ENCODE measurements around the gene MSI2.

MSI2 gene

GRCh38 chr17:57572062-57572461 is 315.7 kb downstream of the MSI2 start:
- H3K4me1 Mint-ChIP-seq: peaks cover 5% of the 10 kb centered on the region
- no peaks in the 10 kb centered on the region for H3K27me3 Mint-ChIP-seq
- H3K27ac Mint-ChIP-seq: no peak overlapping the region
- no peak overlapping the region for H3K4me3 Mint-ChIP-seq
- H3K36me3 Mint-ChIP-seq: no peaks in the 10 kb centered on the region
- H3K9me3 Mint-ChIP-seq: no peaks in the 10 kb centered on the region
- ATAC-seq: no peak

- peaks cover 7% of the 10 kb centered on the region for H3K4me1 Mint-ChIP-seq
- no peak overlapping the region for H3K27ac Mint-ChIP-seq
- no peak overlapping the region for H3K4me3 Mint-ChIP-seq
- H3K9me3 Mint-ChIP-seq: no peaks in the 10 kb centered on the region
- ATAC-seq: no peak
- H3K27me3 Mint-ChIP-seq: no peaks in the 10 kb centered on the region
- H3K36me3 Mint-ChIP-seq: no peaks in the 10 kb centered on the region
Observed at GRCh38 chr17:57572600-57572999, 316.3 kb downstream of the MSI2 start.

DNA sequence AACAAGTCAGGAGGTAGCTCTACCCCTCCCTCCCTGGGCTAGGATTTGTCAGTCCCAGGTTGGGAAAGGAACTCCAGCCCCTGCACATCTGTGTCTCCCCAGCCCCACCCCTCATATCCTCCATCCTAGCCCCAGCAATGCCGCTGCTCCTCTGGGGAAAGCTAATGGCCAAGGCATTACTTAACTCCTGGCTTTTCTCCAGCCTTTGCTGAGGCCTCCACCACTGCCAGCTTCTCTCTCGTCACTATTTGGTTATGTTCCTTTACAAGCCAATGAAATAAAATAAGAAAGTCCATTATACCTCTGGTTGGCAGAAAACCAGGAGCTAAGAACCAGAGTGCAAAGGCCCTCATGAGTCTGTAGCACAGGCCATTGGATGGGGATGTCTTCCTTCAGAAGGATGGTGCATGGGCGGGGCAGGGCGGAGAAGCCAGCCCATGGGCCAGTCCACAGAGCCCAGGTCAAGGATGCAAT is 317.8 kb downstream of the MSI2 start:
- Mint-ChIP-seq H3K27ac (no peak overlapping the region), H3K27me3 (no peaks in the 10 kb centered on the region), H3K4me3 (no peak overlapping the region), H3K4me1 (peaks cover 20% of the 10 kb centered on the region), H3K36me3 (no peaks in the 10 kb centered on the region), H3K9me3 (no peaks in the 10 kb centered on the region)
- no peak for ATAC-seq

DNA sequence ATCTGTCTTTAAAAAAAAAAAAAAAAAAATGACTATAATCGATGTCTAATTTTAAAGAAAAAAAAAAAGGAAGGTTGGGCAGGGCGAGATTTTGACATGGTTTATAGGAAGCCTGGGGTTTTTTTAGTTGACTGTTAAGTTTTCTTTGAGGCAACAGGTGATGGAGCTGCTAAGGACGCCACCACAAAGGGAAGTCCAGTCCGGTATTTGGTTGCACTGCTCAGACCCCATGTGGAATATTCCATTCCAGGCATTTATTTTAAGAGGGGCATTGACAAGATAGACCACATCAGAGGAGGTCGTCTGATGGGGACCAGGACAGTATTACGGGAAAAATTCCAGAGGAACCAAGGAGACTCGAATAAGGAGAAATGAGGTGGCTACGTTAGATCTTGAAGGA is 320.4 kb downstream of the MSI2 start:
- Mint-ChIP-seq H3K4me3 (no peak overlapping the region), H3K4me1 (peaks cover 33% of the 10 kb centered on the region), H3K9me3 (no peaks in the 10 kb centered on the region), H3K36me3 (peaks cover 5% of the 10 kb centered on the region), H3K27me3 (no peaks in the 10 kb centered on the region), H3K27ac (no peak overlapping the region)
- no peak for ATAC-seq

DNA sequence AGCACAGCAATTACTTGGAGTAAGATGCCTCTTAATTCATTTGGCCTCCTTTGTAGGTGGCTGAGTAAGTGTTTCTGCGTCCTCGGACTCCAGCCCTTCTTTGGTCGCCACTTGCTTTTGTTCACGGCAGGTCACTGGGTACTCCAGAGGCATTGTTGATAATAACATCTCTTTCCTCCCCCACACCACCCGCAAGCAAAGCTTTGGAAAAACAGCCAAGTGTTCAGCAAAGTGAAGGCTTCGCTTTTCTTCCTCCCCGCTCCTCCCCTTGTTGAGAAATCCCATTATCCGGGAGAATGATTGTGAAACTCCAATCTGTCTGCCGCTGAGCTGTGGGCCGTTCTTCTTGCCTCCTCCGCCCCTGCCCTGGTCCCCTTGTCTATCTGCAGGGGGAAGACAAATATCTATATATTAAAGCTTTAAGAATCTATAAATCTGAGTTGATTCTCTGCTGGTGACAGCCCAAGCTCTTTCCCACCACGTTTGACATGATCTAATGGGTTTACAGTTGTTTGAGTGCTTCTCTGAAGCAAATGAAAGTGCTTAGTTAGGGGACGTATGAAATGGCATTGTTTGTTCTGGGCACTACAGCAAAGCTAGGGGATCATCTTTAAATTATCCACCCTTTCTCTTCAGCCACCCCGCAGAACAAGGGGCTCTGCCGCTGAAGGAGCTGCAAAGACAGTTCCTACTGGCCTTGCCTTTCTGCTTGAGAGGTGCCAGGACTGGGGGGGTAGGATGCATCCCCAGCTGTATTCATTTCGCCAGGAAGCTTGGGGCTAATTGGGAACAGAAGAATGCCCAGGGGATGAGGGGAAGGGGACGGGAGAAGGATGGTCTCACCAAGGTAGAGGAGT is 321.7 kb downstream of the MSI2 start:
- no peak overlapping the region for H3K4me3 Mint-ChIP-seq
- H3K36me3 Mint-ChIP-seq: peaks cover 5% of the 10 kb centered on the region
- no peaks in the 10 kb centered on the region for H3K9me3 Mint-ChIP-seq
- no peak for ATAC-seq
- no peaks in the 10 kb centered on the region for H3K27me3 Mint-ChIP-seq
- H3K4me1 Mint-ChIP-seq: peaks cover 33% of the 10 kb centered on the region
- H3K27ac Mint-ChIP-seq: peak overlapping the region; percentile 57

DNA sequence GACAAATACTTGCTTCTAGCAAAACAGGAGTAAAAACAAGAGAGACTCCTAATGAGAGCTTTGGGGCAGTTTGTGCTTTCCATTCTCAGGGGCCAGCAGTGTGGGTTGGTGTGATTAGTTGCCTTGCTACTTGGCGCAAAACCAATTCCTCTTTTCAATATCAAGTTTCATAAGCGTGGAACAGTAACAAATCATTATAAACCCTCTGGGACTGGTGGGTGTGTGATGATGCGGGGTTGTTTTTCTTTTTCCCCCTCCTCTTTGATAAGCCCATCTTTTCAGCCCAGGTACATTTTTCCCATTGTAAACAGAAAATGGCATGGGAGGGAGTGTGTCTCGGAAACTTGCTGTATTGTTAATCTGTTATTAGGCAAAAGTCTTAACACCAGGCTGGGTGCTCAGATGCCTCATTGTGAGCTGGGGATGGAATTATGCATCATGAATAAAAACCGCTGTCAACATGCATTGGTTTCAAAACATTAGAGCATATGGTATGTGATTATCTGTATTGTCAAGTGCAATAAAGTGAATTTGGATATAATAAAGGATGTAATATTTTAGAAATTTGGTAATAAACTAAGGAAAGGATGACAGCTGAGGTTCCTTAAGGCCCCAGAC is 322.4 kb downstream of the MSI2 start:
- Mint-ChIP-seq H3K4me1 (peaks cover 33% of the 10 kb centered on the region), H3K9me3 (no peaks in the 10 kb centered on the region), H3K36me3 (peaks cover 5% of the 10 kb centered on the region), H3K27me3 (no peaks in the 10 kb centered on the region), H3K4me3 (no peak overlapping the region), H3K27ac (peak overlapping the region; percentile 57)
- peak; percentile 86 for ATAC-seq

- H3K36me3 Mint-ChIP-seq: peaks cover 5% of the 10 kb centered on the region
- ATAC-seq: no peak
- peak overlapping the region; percentile 40 for H3K27ac Mint-ChIP-seq
- H3K4me3 Mint-ChIP-seq: no peak overlapping the region
- H3K9me3 Mint-ChIP-seq: no peaks in the 10 kb centered on the region
- H3K4me1 Mint-ChIP-seq: peaks cover 33% of the 10 kb centered on the region
- no peaks in the 10 kb centered on the region for H3K27me3 Mint-ChIP-seq
Observed at GRCh38 chr17:57579245-57579644, 322.9 kb downstream of the MSI2 start.

DNA sequence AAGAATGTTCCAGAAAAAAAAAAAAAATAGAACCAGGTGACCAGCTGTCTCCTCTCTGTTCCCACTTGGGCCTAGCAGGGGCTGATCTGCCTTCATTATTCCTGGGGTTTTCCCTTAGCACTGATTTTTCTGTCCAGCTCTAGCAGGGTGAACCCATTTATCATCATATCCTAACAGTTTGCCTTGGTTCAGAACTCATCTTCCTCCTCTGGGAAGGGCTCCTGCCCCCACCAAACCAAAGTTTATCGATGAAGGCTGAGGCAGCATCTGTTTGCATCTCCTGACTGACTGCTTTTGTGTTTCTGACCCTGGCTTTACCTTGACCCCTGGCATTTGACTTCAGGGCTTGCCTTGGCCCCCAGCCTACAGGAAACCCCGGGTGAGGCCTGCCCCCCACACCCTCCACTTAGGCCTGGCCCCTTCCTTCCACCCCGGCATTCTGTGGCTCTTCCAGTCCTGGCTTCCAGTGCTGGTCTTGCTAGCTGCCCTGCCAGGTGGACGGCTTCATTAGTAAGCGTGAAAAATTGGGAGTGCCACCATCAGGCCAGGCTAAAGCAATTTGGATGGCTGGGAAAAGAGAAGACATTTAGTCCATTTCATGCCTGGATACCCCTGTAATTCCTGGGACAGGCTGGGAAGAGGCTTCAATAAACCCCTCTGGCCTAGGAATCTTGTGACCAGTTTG is 323.9 kb downstream of the MSI2 start:
- ATAC-seq: no peak
- Mint-ChIP-seq H3K27ac (peak overlapping the region; percentile 40), H3K27me3 (no peaks in the 10 kb centered on the region), H3K4me1 (peaks cover 33% of the 10 kb centered on the region), H3K4me3 (no peak overlapping the region), H3K36me3 (peaks cover 5% of the 10 kb centered on the region), H3K9me3 (no peaks in the 10 kb centered on the region)

GRCh38 chr17:57582881-57583756 is 326.8 kb downstream of the MSI2 start:
- peaks cover 20% of the 10 kb centered on the region for H3K4me1 Mint-ChIP-seq
- H3K4me3 Mint-ChIP-seq: no peak overlapping the region
- ATAC-seq: no peak
- H3K27me3 Mint-ChIP-seq: no peaks in the 10 kb centered on the region
- peaks cover 5% of the 10 kb centered on the region for H3K36me3 Mint-ChIP-seq
- no peak overlapping the region for H3K27ac Mint-ChIP-seq
- no peaks in the 10 kb centered on the region for H3K9me3 Mint-ChIP-seq

- Mint-ChIP-seq H3K4me1 (peaks cover 12% of the 10 kb centered on the region), H3K27ac (no peak overlapping the region), H3K36me3 (peaks cover 5% of the 10 kb centered on the region), H3K4me3 (no peak overlapping the region), H3K9me3 (no peaks in the 10 kb centered on the region), H3K27me3 (no peaks in the 10 kb centered on the region)
- no peak for ATAC-seq
Observed at GRCh38 chr17:57584050-57584551, 327.8 kb downstream of the MSI2 start.

- no peak for ATAC-seq
- Mint-ChIP-seq H3K4me1 (no peaks in the 10 kb centered on the region), H3K36me3 (no peaks in the 10 kb centered on the region), H3K4me3 (no peak overlapping the region), H3K27ac (no peak overlapping the region), H3K27me3 (no peaks in the 10 kb centered on the region), H3K9me3 (no peaks in the 10 kb centered on the region)
Observed at GRCh38 chr17:57585341-57586195, 329.2 kb downstream of the MSI2 start.

GRCh38 chr17:57586196-57586740 is 329.9 kb downstream of the MSI2 start:
- H3K4me3 Mint-ChIP-seq: no peak overlapping the region
- H3K4me1 Mint-ChIP-seq: no peaks in the 10 kb centered on the region
- ATAC-seq: no peak
- no peaks in the 10 kb centered on the region for H3K27me3 Mint-ChIP-seq
- no peaks in the 10 kb centered on the region for H3K36me3 Mint-ChIP-seq
- no peaks in the 10 kb centered on the region for H3K9me3 Mint-ChIP-seq
- no peak overlapping the region for H3K27ac Mint-ChIP-seq

- Mint-ChIP-seq H3K27me3 (no peaks in the 10 kb centered on the region), H3K27ac (no peak overlapping the region), H3K36me3 (no peaks in the 10 kb centered on the region), H3K4me3 (no peak overlapping the region), H3K9me3 (no peaks in the 10 kb centered on the region), H3K4me1 (no peaks in the 10 kb centered on the region)
- ATAC-seq: no peak
Observed at GRCh38 chr17:57586742-57587141, 330.4 kb downstream of the MSI2 start.

All from stimulated activated memory B cell treated with anti-CD40 and anti-IgM and Interleukin-4, amounts not matched to agents 10 μg/mL and 1 μg/mL and 100 μg/mL, for 72 hours (primary cell).